HepG2 (cell line): ENCODE data around the gene TBCD. TPM values are rescaled to one million over a fixed set of nuclear protein-coding genes. Genes with fewer than 3 reads are reported as not detected.

Experiments
- AGO2 ChIP-seq: fragments of 200-400 bp; formaldehyde crosslinking; optimal IDR thresholded peaks from 2 replicates; pipeline ENCODE3; 2017; ENCODE audit warnings: mild to moderate bottlenecking, low read depth, low read length, moderate library complexity
- ARNT2 ChIP-seq: sonication (generic); formaldehyde crosslinking; IDR thresholded peaks from 2 replicates; pipeline ENCODE4 v1.8.0; 2022; ENCODE audit warnings: mild to moderate bottlenecking, low read depth, missing genetic modification reagents, moderate library complexity
- CREB1 ChIP-seq, 2 experiments: fragments of 450-650 bp in 1 of 2; IDR thresholded peaks; 2 replicates each; pipeline ENCODE4 v1.6.1; 2016 to 2017; ENCODE audit warnings: control low read depth in 1 of 2, mild to moderate bottlenecking in 1 of 2, missing compliant biosample characterization in 1 of 2, missing genetic modification characterization in 1 of 2
- ELK4 ChIP-seq: sonication (generic); formaldehyde crosslinking; IDR thresholded peaks from 2 replicates; pipeline ENCODE4 v1.9.0; 2021; ENCODE audit warnings: missing genetic modification reagents, borderline replicate concordance
- ETV5 ChIP-seq: IDR thresholded peaks from 2 replicates; pipeline ENCODE4 v1.6.1; 2018; ENCODE audit warnings: missing biosample characterization, missing genetic modification reagents, inconsistent platforms, borderline replicate concordance
- FIP1L1 ChIP-seq: fragments of 200-400 bp; formaldehyde crosslinking; IDR thresholded peaks from 2 replicates; pipeline ENCODE4 v1.6.1; 2018; ENCODE audit warnings: low read depth, mild to moderate bottlenecking, low read length, moderate library complexity, borderline replicate concordance; ENCODE audit not compliant: insufficient read depth
- FOXM1 ChIP-seq: sonication (generic); formaldehyde crosslinking; IDR thresholded peaks from 2 replicates; pipeline ENCODE4 v1.5.0; 2020; ENCODE audit warnings: missing genetic modification reagents
- GPBP1L1 ChIP-seq: sonication (generic); formaldehyde crosslinking; IDR thresholded peaks from 2 replicates; pipeline ENCODE4 v1.5.0; 2020; ENCODE audit warnings: mild to moderate bottlenecking, missing genetic modification reagents
- KDM2A ChIP-seq: sonication (generic); formaldehyde crosslinking; IDR thresholded peaks from 2 replicates; pipeline ENCODE4 v1.4.0; 2020; ENCODE audit warnings: low read depth, missing genetic modification reagents, borderline replicate concordance
- KDM4B ChIP-seq: sonication (generic); formaldehyde crosslinking; IDR thresholded peaks from 2 replicates; pipeline ENCODE4 v1.4.0; 2020; ENCODE audit warnings: missing genetic modification reagents
- KDM6A ChIP-seq: IDR thresholded peaks from 2 replicates; pipeline ENCODE4 v1.6.1; 2016; ENCODE audit warnings: low read depth
- SKI ChIP-seq: fragments of 450-650 bp; IDR thresholded peaks from one replicate; pipeline ENCODE4 v1.6.1; 2018; ENCODE audit warnings: mild to moderate bottlenecking; ENCODE audit not compliant: partially characterized antibody
- SMAD1 ChIP-seq: sonication (generic); formaldehyde crosslinking; IDR thresholded peaks from 2 replicates; pipeline ENCODE4 v1.4.0; 2020; ENCODE audit warnings: missing genetic modification reagents, low read depth, mild to moderate bottlenecking, borderline replicate concordance
- TCF7 ChIP-seq: sonication (generic); IDR thresholded peaks from 2 replicates; pipeline ENCODE4 v1.6.1; 2016; ENCODE audit warnings: antibody characterized with exemption, low read depth
- THYN1 ChIP-seq: sonication (generic); formaldehyde crosslinking; IDR thresholded peaks from 2 replicates; pipeline ENCODE4 v1.8.1; 2023; ENCODE audit warnings: low read depth, mild to moderate bottlenecking, moderate library complexity, missing genetic modification reagents, borderline replicate concordance
- WIZ ChIP-seq: sonication (generic); formaldehyde crosslinking; IDR thresholded peaks from 2 replicates; pipeline ENCODE4 v1.5.1; 2020; ENCODE audit warnings: mild to moderate bottlenecking, missing genetic modification reagents
- XBP1 ChIP-seq: sonication (generic); formaldehyde crosslinking; IDR thresholded peaks from 2 replicates; pipeline ENCODE4 v1.5.0; 2020; ENCODE audit warnings: missing genetic modification reagents
- ZC3H13 ChIP-seq: sonication (generic); formaldehyde crosslinking; IDR thresholded peaks from 2 replicates; pipeline ENCODE4 v1.8.1; 2023; ENCODE audit warnings: mild to moderate bottlenecking, missing genetic modification reagents, moderate library complexity
- ZNF205 ChIP-seq: IDR thresholded peaks from 2 replicates; pipeline ENCODE4 v1.6.1; 2018; ENCODE audit warnings: missing biosample characterization, missing genetic modification reagents
- ZNF34 ChIP-seq: sonication (generic); formaldehyde crosslinking; IDR thresholded peaks from 2 replicates; pipeline ENCODE4 v1.4.0; 2020; ENCODE audit warnings: mild to moderate bottlenecking, missing genetic modification reagents, borderline replicate concordance
- ZNF44 ChIP-seq: sonication (generic); formaldehyde crosslinking; IDR thresholded peaks from 2 replicates; pipeline ENCODE4 v1.5.1; 2020; ENCODE audit warnings: mild to moderate bottlenecking, missing genetic modification reagents
- ZNF484 ChIP-seq: sonication (generic); formaldehyde crosslinking; IDR thresholded peaks from 2 replicates; pipeline ENCODE4 v1.5.1; 2020; ENCODE audit warnings: mild to moderate bottlenecking, low read depth, missing genetic modification reagents, borderline replicate concordance
- ZNF598 ChIP-seq: sonication (generic); formaldehyde crosslinking; IDR thresholded peaks from 2 replicates; pipeline ENCODE4 v1.5.1; 2020; ENCODE audit warnings: mild to moderate bottlenecking, missing genetic modification reagents, borderline replicate concordance
- ZNF75D ChIP-seq: sonication (generic); formaldehyde crosslinking; IDR thresholded peaks from 2 replicates; pipeline ENCODE4 v1.8.1; 2023; ENCODE audit warnings: missing genetic modification reagents, mild to moderate bottlenecking, borderline replicate concordance
- ZNF773 ChIP-seq: sonication (generic); formaldehyde crosslinking; IDR thresholded peaks from 2 replicates; pipeline ENCODE4 v1.4.0; 2020; ENCODE audit warnings: missing genetic modification reagents, borderline replicate concordance
- ZNF776 ChIP-seq: sonication (generic); formaldehyde crosslinking; IDR thresholded peaks from 2 replicates; pipeline ENCODE4 v1.4.0; 2020; ENCODE audit warnings: mild to moderate bottlenecking, missing genetic modification reagents
- ZNF781 ChIP-seq: sonication (generic); formaldehyde crosslinking; IDR thresholded peaks from 2 replicates; pipeline ENCODE4 v1.5.1; 2020; ENCODE audit warnings: borderline replicate concordance, mild to moderate bottlenecking, missing genetic modification reagents; ENCODE audit errors: not compliant biosample characterization
- ZNF788 ChIP-seq: sonication (generic); formaldehyde crosslinking; IDR thresholded peaks from 2 replicates; pipeline ENCODE4 v1.5.0; 2020; ENCODE audit warnings: mild to moderate bottlenecking, missing genetic modification reagents, borderline replicate concordance
- ZNF891 ChIP-seq: sonication (generic); formaldehyde crosslinking; IDR thresholded peaks from 2 replicates; pipeline ENCODE4 v1.5.0; 2020; ENCODE audit warnings: mild to moderate bottlenecking, missing genetic modification reagents
- polyA plus RNA-seq, 8 experiments: library from polyadenylated mRNA; depleted of rRNA in 3 of 8; stranded (reverse) in 7 of 8; unstranded in 1 of 8; fragments of >200 nt; fragmentation: Illumina TruSeq in 4 of 8; extraction: Trizol in 4 of 8; gene quantifications; 2 replicates each; pipeline versions ENCODE4 v1.2.1 to v1.2.3, GENCODE V29; 2011 to 2016; ENCODE audit warnings: low read depth in 4 of 8, missing spikeins in 1 of 8, mixed read lengths in 1 of 8; ENCODE audit not compliant: insufficient read depth in 1 of 8
- total RNA-seq, 5 experiments: library from RNA; depleted of rRNA; stranded (reverse); fragments of >200 nt; fragmentation: Illumina TruSeq; extraction: Trizol; gene quantifications; 2 replicates each; pipeline ENCODE4 v1.2.3, GENCODE V29; 2016; ENCODE audit warnings: low read depth in 1 of 5

The TBCD gene
- total and polyA plus RNA-seq, 2 of the 13 experiments (the other 11 are each of a cell fraction or from before 2014, with no cell fraction given) = 33.9 to 54.8 TPM

GRCh38 chr17:82740906-82741759 lies 10.7 kb upstream of the TBCD start (continued):
- TF ChIP-seq ZNF776 (CRISPR knock-in tag) (no peak), ZNF484 (CRISPR knock-in tag) (no peak), CREB1 (IDR thresholded peaks at IDR 0.05) (no peak), CREB1 (CRISPR knock-in tag; IDR thresholded peaks at IDR 0.05) (peak; percentile 62; the same call in 1 of the 2 replicates), AGO2 (no peak), FIP1L1 (no peak), ZNF205 (CRISPR knock-in tag) (peak; percentile 82), ZNF44 (CRISPR knock-in tag) (no peak), ARNT2 (CRISPR knock-in tag) (no peak), GPBP1L1 (CRISPR knock-in tag) (no peak), ZC3H13 (CRISPR knock-in tag) (no peak), KDM6A (CRISPR knock-in tag) (peak; percentile 91), ZNF34 (CRISPR knock-in tag) (no peak), TCF7 (0 out of 2 replicates have a peak, but pooled peaks have one; percentile 18), ZNF773 (no peak), FOXM1 (CRISPR knock-in tag) (no peak), ZNF75D (CRISPR knock-in tag) (no peak), ZNF598 (CRISPR knock-in tag) (no peak; the same call in 1 of the 2 replicates), THYN1 (CRISPR knock-in tag) (no peak), ETV5 (CRISPR knock-in tag) (peak; percentile 39; the same call in 1 of the 2 replicates), KDM2A (CRISPR knock-in tag) (peak; percentile 72), ZNF788 (CRISPR knock-in tag) (peak; percentile 98; the same call in 1 of the 2 replicates), XBP1 (CRISPR knock-in tag) (no peak), ZNF781 (CRISPR knock-in tag) (peak; percentile 59), ZNF891 (CRISPR knock-in tag) (no peak), ELK4 (CRISPR knock-in tag) (no peak), SKI (peak; percentile 89), SMAD1 (no peak), WIZ (no peak), KDM4B (CRISPR knock-in tag) (peak; percentile 92)
